IMR-90 (cell line): ENCODE data around the gene SPTLC3. TPM values are rescaled to one million over a fixed set of nuclear protein-coding genes. Genes with fewer than 3 reads are reported as not detected.

Experiments
- ATAC-seq: fragments of 200-7000 bp; cut with Tn5 transposase; 2 replicates; pipeline ENCODE4 v1.9.1; 2020; ENCODE audit warnings: low read depth, mild to moderate bottlenecking, moderate library complexity
- BruUV-seq: library from RNA; stranded (reverse); fragments of 400-500 nt; replicated peaks from 2 replicates; lab custom pipeline; 2021; lab: Mats Ljungman, UMichigan
- CTCF ChIA-PET: fragments of 300-600 bp; formaldehyde crosslinking; extraction: SDS; loops from one replicate; lab custom pipeline; 2021; ENCODE audit warnings: antibody characterized with exemption; lab: Yijun Ruan, JAX
- POLR2A ChIA-PET: fragments of 300-600 bp; sonication (Branson Sonifier 250); formaldehyde crosslinking; loops from one replicate; lab custom pipeline; 2022; ENCODE audit warnings: antibody characterized with exemption; ENCODE audit not compliant: unreplicated experiment; lab: Charles Lee
- DNase-seq: peaks from one replicate; pipeline ENCODE4 v3.0.0; 2013
- H2AFZ ChIP-seq: replicated peaks from 2 replicates; pipeline ENCODE3; 2013; ENCODE audit warnings: low read length, mild to moderate bottlenecking; ENCODE audit not compliant: poor library complexity
- H2AK5ac ChIP-seq: 2 replicates; pipeline ENCODE4 v1.6.1; 2013; ENCODE audit warnings: low read depth, low read length, inconsistent platforms
- H2AK9ac ChIP-seq: replicated peaks from 2 replicates; pipeline ENCODE3; 2013; ENCODE audit warnings: mild to moderate bottlenecking, low read depth, low read length, moderate library complexity; ENCODE audit not compliant: poor library complexity
- H2BK120ac ChIP-seq: 2 replicates; pipeline ENCODE4 v1.6.1; 2013; ENCODE audit warnings: low read depth, low read length, inconsistent platforms
- H2BK15ac ChIP-seq: 3 replicates; pipeline ENCODE4 v1.6.1; 2013; ENCODE audit warnings: low read depth, low read length, inconsistent platforms
- H2BK20ac ChIP-seq: 2 replicates; pipeline ENCODE4 v1.6.1; 2013; ENCODE audit warnings: low read depth, mild to moderate bottlenecking, inconsistent platforms, low read length, moderate library complexity
- H2BK5ac ChIP-seq: 2 replicates; pipeline ENCODE4 v1.6.1; 2013; ENCODE audit warnings: mild to moderate bottlenecking, low read depth, low read length, inconsistent platforms; ENCODE audit not compliant: poor library complexity, severe bottlenecking
- H3K14ac ChIP-seq: replicated peaks from 2 replicates; pipeline ENCODE4 v1.6.1; 2013; ENCODE audit warnings: low read depth, low read length, inconsistent platforms
- H3K18ac ChIP-seq: 2 replicates; pipeline ENCODE4 v1.6.1; 2013; ENCODE audit warnings: low read depth, low read length, control low read depth
- H3K23ac ChIP-seq: 2 replicates; pipeline ENCODE4 v1.6.1; 2013; ENCODE audit warnings: low read depth, low read length, inconsistent platforms
- H3K27ac ChIP-seq: 2 replicates; pipeline ENCODE4 v1.5.1; 2013; ENCODE audit warnings: mild to moderate bottlenecking, control low read depth, low read length; ENCODE audit not compliant: insufficient read depth
- H3K27me3 ChIP-seq: 2 replicates; pipeline ENCODE4 v1.6.1; 2013; ENCODE audit warnings: low read length; ENCODE audit not compliant: control insufficient read depth, insufficient read depth
- H3K36me3 ChIP-seq: 2 replicates; pipeline ENCODE4 v1.6.1; 2013; ENCODE audit warnings: low read length, mixed read lengths; ENCODE audit not compliant: control insufficient read depth, insufficient read depth
- H3K4ac ChIP-seq: 2 replicates; pipeline ENCODE4 v1.6.1; 2013; ENCODE audit warnings: low read depth, low read length, inconsistent platforms
- H3K4me1 ChIP-seq: 2 replicates; pipeline ENCODE4 v1.6.1; 2013; ENCODE audit warnings: low read length, mixed read lengths; ENCODE audit not compliant: control insufficient read depth, insufficient read depth
- H3K4me2 ChIP-seq: 2 replicates; pipeline ENCODE4 v1.6.1; 2013; ENCODE audit warnings: low read depth, mild to moderate bottlenecking, control low read depth, low read length, moderate library complexity
- H3K4me3 ChIP-seq: 2 replicates; pipeline ENCODE4 v1.5.1; 2013; ENCODE audit warnings: low read depth, mild to moderate bottlenecking, control low read depth, low read length, moderate library complexity; ENCODE audit not compliant: insufficient read depth
- H3K56ac ChIP-seq: 2 replicates; pipeline ENCODE4 v1.6.1; 2013; ENCODE audit warnings: low read length, inconsistent platforms; ENCODE audit not compliant: insufficient read depth; ENCODE audit errors: extremely low read depth
- H3K79me1 ChIP-seq, 2 experiments: 2 replicates each; pipeline ENCODE4 v1.6.1; 2013; ENCODE audit warnings: low read length in 2 of 2, inconsistent platforms in 1 of 2, low read depth in 1 of 2
- H3K9ac ChIP-seq: 2 replicates; pipeline ENCODE4 v1.6.1; 2013; ENCODE audit warnings: low read depth, low read length, control low read depth
- H3K9me1 ChIP-seq: 2 replicates; pipeline ENCODE4 v1.6.1; 2013; ENCODE audit warnings: low read length, inconsistent platforms; ENCODE audit not compliant: insufficient read depth
- H3K9me3 ChIP-seq: 2 replicates; pipeline ENCODE4 v1.6.1; 2013; ENCODE audit warnings: low read length; ENCODE audit not compliant: control insufficient read depth, insufficient read depth
- H4K20me1 ChIP-seq: 2 replicates; pipeline ENCODE4 v1.6.1; 2013; ENCODE audit warnings: low read length, inconsistent platforms; ENCODE audit not compliant: insufficient read depth
- H4K5ac ChIP-seq: 2 replicates; pipeline ENCODE4 v1.6.1; 2013; ENCODE audit warnings: mild to moderate bottlenecking, low read depth, low read length, control low read depth
- H4K8ac ChIP-seq, 2 experiments: 2 replicates each; pipeline ENCODE4 v1.6.1; 2013; ENCODE audit warnings: low read depth in 2 of 2, low read length in 2 of 2, control low read depth in 1 of 2, inconsistent platforms in 1 of 2
- H4K91ac ChIP-seq: 2 replicates; pipeline ENCODE4 v1.6.1; 2013; ENCODE audit warnings: low read depth, low read length, inconsistent platforms; ENCODE audit not compliant: insufficient read depth
- CEBPB ChIP-seq: IDR thresholded peaks from 2 replicates; pipeline ENCODE4 v1.6.1; 2012; ENCODE audit warnings: low read depth, low read length, improper control_type of control experiment
- MXI1 ChIP-seq: IDR thresholded peaks from 2 replicates; pipeline ENCODE4 v1.6.1; 2012; ENCODE audit warnings: low read depth, mild to moderate bottlenecking, low read length, moderate library complexity, borderline replicate concordance
- NFE2L2 ChIP-seq: fragments of 150-350 bp; IDR thresholded peaks from 2 replicates; pipeline ENCODE4 v1.6.1; 2016; ENCODE audit warnings: low read depth, mild to moderate bottlenecking, low read length
- RAD21 ChIP-seq: IDR thresholded peaks from 2 replicates; pipeline ENCODE4 v1.6.1; 2012; ENCODE audit warnings: low read length, improper control_type of control experiment
- RFX5 ChIP-seq: IDR thresholded peaks from 2 replicates; pipeline ENCODE4 v1.8.0; 2012; ENCODE audit warnings: low read depth, mild to moderate bottlenecking, low read length, moderate library complexity
- SMC3 ChIP-seq: fragments of 150-350 bp; IDR thresholded peaks from 2 replicates; pipeline ENCODE4 v1.6.1; 2016; ENCODE audit warnings: low read depth, mild to moderate bottlenecking, antibody characterized with exemption, low read length, moderate library complexity
- WGBS, 2 experiments: methylation state at CpG; one replicate each; pipeline versions ENCODE4 v1.1.5 to v1.1.7; 2013; ENCODE audit warnings: missing lambda C conversion rate in 2 of 2; ENCODE audit not compliant: insufficient read length in 1 of 2; ENCODE audit errors: extremely low coverage in 2 of 2; 5-methylcytosine and 5-hydroxymethylcytosine counted together
- dilution Hi-C: fragments of 300-500 bp; cut with HindIII; formaldehyde crosslinking; loops from one replicate; pipeline ENCODE4 v1.14.3; 2018; ENCODE audit warnings: low sequenced_read_pairs; ENCODE audit not compliant: unreplicated experiment
- in situ Hi-C: fragments of 300-500 bp; cut with MboI; formaldehyde crosslinking; loops from 3 replicates; pipeline ENCODE4 v1.14.3; 2019; ENCODE audit warnings: low sequenced_read_pairs, inconsistent platforms, mixed read lengths
- intact Hi-C: fragments of 100-400 bp; cut with micrococcal nuclease; formaldehyde crosslinking; loops from 2 replicates; pipeline ENCODE4 v1.10.0; 2022
- polyA plus RNA-seq, 3 experiments: library from polyadenylated mRNA; depleted of rRNA; stranded (reverse); fragments of >200 nt; gene quantifications; 2 replicates each; pipeline ENCODE4 v1.2.3, GENCODE V29; 2012; ENCODE audit warnings: low replicate concordance in 1 of 3
- total RNA-seq: library from RNA; depleted of rRNA; stranded (reverse); fragments of >200 nt; gene quantifications from 2 replicates; pipeline ENCODE4 v1.2.3, GENCODE V29; 2012
- TF ChIP-seq, protein P1 (sequence below): conservative IDR thresholded peaks from 2 replicates; pipeline ENCODE4 v1.5.1; 2012; ENCODE audit warnings: mild to moderate bottlenecking, low read depth, low read length, improper control_type of control experiment

The SPTLC3 gene
- total and polyA plus RNA-seq, 2 of the 4 experiments (the other 2 are of a cell fraction): 0.44 to 1.6 TPM

DNA sequence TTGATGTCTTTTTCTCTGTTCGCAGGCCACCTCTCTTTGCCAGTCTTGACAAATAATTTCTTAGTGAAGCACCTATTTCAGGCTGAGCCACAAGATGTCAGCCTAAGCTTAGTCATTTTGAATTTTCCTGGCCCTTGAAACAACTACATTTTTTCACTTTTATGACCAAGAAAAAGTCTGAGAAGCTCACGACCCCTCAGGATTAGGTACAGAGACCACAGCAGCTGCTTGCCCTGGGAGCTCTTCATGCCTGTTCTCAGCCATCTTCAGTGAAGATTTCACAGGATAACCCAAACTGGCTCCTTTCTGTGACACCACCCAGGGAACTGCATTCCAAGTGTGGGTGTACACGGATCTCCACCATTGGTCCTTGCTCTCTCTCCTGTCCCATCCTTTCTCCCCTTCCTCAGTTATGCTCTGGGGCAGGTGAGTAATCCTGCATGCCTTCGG is 38.4 kb upstream of the SPTLC3 start:
- Histone ChIP-seq H3K27me3 (peaks cover 2% of the 10 kb centered on the region), H3K4me2 (no peak overlapping the region; the same call in 1 of the 2 replicates), H2BK20ac (no peak overlapping the region), H3K9me3 (no peaks in the 10 kb centered on the region), H3K9ac (no peak overlapping the region), H2AK9ac (no peak overlapping the region), H3K18ac (no peak overlapping the region), H4K91ac (no peak overlapping the region), H3K56ac (no peak overlapping the region), H2BK15ac (no peak overlapping the region), H3K23ac (no peak overlapping the region), H2AFZ (peak overlapping the region; percentile 70), H2BK5ac (no peak overlapping the region), H3K27ac (no peak overlapping the region), H3K4ac (no peak overlapping the region), H3K79me1 (no peaks in the 10 kb centered on the region), H3K36me3 (no peaks in the 10 kb centered on the region), H2BK120ac (no peak overlapping the region), H3K4me1 (no peaks in the 10 kb centered on the region; the same call in 1 of the 2 replicates), H2AK5ac (no peak overlapping the region), H4K5ac (no peak overlapping the region), H3K4me3 (no peak overlapping the region), H4K8ac (no peak overlapping the region), H3K14ac (no peak overlapping the region), H3K9me1 (no peaks in the 10 kb centered on the region), H4K20me1 (no peaks in the 10 kb centered on the region)
- dilution Hi-C loops (no loop called here), intact Hi-C loops (loop anchor here (1.0 to 5.0 kb wide), 5 partner anchors 37 to 800 kb away; partner anchors contain the start of gene SPTLC3), in situ Hi-C loops (loop anchor here (5.0 kb wide), 1 partner anchor 132 kb away; no protein-coding TSS in a partner anchor)
- DNase-seq: peak; percentile 51
- no CpG with 5 or more reads among the region's 4 CpGs for WGBS, 2 experiments
- no TSS peak for BruUV-seq
- ChIA-PET POLR2A (no interaction called here), CTCF (interaction anchor here (0.6 kb wide), 2 partner anchors 8 to 323 kb away, joined by 3 read pairs; no protein-coding TSS in a partner anchor)
- TF ChIP-seq SMC3: peak; percentile 65
- TF ChIP-seq RFX5: no peak
- TF ChIP-seq, protein P1, sequence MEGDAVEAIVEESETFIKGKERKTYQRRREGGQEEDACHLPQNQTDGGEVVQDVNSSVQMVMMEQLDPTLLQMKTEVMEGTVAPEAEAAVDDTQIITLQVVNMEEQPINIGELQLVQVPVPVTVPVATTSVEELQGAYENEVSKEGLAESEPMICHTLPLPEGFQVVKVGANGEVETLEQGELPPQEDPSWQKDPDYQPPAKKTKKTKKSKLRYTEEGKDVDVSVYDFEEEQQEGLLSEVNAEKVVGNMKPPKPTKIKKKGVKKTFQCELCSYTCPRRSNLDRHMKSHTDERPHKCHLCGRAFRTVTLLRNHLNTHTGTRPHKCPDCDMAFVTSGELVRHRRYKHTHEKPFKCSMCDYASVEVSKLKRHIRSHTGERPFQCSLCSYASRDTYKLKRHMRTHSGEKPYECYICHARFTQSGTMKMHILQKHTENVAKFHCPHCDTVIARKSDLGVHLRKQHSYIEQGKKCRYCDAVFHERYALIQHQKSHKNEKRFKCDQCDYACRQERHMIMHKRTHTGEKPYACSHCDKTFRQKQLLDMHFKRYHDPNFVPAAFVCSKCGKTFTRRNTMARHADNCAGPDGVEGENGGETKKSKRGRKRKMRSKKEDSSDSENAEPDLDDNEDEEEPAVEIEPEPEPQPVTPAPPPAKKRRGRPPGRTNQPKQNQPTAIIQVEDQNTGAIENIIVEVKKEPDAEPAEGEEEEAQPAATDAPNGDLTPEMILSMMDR: peak; percentile 74
- no peak for TF ChIP-seq MXI1
- TF ChIP-seq NFE2L2: no peak
- TF ChIP-seq CEBPB: no peak
- TF ChIP-seq RAD21: peak; percentile 81
- peak; percentile 81 for ATAC-seq
